Progenitor cell of endocrine pancreas (in vitro differentiated cells): Measurements from ENCODE around the gene CHFR. TPM values are rescaled to one million over a fixed set of nuclear protein-coding genes. Genes with fewer than 3 reads are reported as not detected.

Source experiments
- DNase-seq: peaks from one replicate; pipeline ENCODE4 v3.0.0; 2021; ENCODE audit warnings: low spot score; ENCODE audit not compliant: unreplicated experiment
- H3K27ac Mint-ChIP-seq: 2 replicates; pipeline ENCODE4 v1.8.0; 2021; ENCODE audit warnings: mild to moderate bottlenecking, moderate library complexity, mixed read lengths
- H3K27me3 Mint-ChIP-seq: 2 replicates; pipeline ENCODE4 v1.8.0; 2021; ENCODE audit warnings: mixed read lengths
- H3K36me3 Mint-ChIP-seq: 2 replicates; pipeline ENCODE4 v1.8.0; 2022; ENCODE audit warnings: mixed read lengths; ENCODE audit not compliant: insufficient read depth
- H3K4me1 Mint-ChIP-seq: 2 replicates; pipeline ENCODE4 v1.8.0; 2021; ENCODE audit warnings: low read depth, mixed read lengths
- H3K4me3 Mint-ChIP-seq: 2 replicates; pipeline ENCODE4 v1.8.0; 2021; ENCODE audit warnings: low read depth, mild to moderate bottlenecking, moderate library complexity, mixed read lengths
- H3K9me3 Mint-ChIP-seq: 2 replicates; pipeline ENCODE4 v1.8.0; 2021; ENCODE audit warnings: low read depth, mixed read lengths
- total RNA-seq: library from RNA; stranded (reverse); gene quantifications from 2 replicates; pipeline ENCODE4 v1.2.1, GENCODE V29; 2021
- TF ChIP-seq, protein P1 (sequence below): fragments of 200-600 bp; sonication (generic); IDR thresholded peaks from one replicate; pipeline ENCODE4 v1.5.0; 2021; ENCODE audit warnings: antibody characterized with exemption, mild to moderate bottlenecking; ENCODE audit not compliant: unreplicated experiment

Gene CHFR
- total RNA-seq, 1 donor from 2014 or later, result 51.4 TPM

DNA sequence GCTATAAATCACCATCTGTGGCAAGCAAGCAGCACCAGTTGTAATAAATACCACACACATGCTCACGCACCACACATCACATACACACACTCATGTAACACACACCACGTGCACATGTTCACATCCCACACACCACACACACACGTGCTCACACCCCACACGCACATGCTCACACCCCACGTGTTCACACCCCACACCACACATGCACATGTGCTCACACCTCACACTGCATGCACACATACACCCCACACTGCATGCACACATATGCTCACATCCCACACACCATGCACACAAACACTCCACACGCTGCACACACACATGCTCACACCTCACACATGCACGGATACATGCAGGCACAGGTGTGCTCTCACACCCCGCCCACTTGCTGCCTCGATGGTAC, 102.8 kb downstream of the CHFR start:
- H3K36me3 Mint-ChIP-seq, result peaks cover 45% of the 10 kb centered on the region
- no peak overlapping the region for H3K27ac Mint-ChIP-seq
- H3K4me1 Mint-ChIP-seq, result no peaks in the 10 kb centered on the region
- DNase-seq, result no peak
- TF ChIP-seq, protein P1, sequence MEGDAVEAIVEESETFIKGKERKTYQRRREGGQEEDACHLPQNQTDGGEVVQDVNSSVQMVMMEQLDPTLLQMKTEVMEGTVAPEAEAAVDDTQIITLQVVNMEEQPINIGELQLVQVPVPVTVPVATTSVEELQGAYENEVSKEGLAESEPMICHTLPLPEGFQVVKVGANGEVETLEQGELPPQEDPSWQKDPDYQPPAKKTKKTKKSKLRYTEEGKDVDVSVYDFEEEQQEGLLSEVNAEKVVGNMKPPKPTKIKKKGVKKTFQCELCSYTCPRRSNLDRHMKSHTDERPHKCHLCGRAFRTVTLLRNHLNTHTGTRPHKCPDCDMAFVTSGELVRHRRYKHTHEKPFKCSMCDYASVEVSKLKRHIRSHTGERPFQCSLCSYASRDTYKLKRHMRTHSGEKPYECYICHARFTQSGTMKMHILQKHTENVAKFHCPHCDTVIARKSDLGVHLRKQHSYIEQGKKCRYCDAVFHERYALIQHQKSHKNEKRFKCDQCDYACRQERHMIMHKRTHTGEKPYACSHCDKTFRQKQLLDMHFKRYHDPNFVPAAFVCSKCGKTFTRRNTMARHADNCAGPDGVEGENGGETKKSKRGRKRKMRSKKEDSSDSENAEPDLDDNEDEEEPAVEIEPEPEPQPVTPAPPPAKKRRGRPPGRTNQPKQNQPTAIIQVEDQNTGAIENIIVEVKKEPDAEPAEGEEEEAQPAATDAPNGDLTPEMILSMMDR, result no peak
- no peak overlapping the region for H3K4me3 Mint-ChIP-seq
- H3K27me3 Mint-ChIP-seq, result no peaks in the 10 kb centered on the region
- H3K9me3 Mint-ChIP-seq, result no peaks in the 10 kb centered on the region

DNA sequence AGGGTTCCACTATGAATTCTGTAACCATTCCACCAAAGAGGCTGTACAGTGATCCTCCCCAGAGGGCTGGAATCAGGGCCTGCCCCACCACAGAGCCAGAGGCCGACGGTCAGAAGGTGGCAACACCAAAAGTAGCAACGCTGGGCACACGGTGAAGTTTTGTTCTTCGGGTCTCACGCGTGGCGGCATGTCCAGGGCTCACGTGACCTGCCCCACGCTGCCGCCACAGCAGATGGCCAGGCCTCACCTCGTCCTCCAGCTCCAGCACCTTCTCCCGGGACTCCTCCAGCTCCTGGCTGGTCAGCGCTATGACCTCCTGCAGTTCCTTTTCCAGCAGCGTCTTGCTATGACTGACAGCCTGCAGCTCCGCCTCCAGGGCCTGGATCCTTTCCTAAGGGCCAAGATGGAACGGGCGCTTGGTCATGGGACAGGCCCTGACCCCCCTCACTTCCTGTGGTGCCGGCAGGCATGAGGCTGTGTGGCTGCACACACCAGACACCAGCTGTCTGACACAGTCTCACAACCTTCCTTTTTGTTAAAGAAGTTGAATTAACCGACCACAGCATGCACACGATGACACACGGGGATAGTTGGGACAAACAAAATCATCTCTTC, 103.4 kb downstream of the CHFR start:
- TF ChIP-seq, protein P1, result no peak
- Mint-ChIP-seq H3K36me3 (peaks cover 43% of the 10 kb centered on the region), H3K9me3 (no peaks in the 10 kb centered on the region), H3K4me3 (no peak overlapping the region), H3K27me3 (no peaks in the 10 kb centered on the region), H3K27ac (no peak overlapping the region), H3K4me1 (no peaks in the 10 kb centered on the region)
- no peak for DNase-seq

Other genes starting within 250 kb of the CHFR start
- gene POLE, start 200.3 kb downstream of the CHFR start, total RNA-seq, result 121 and 129 TPM in 2 replicates
- gene PXMP2, start 200.0 kb downstream of the CHFR start, total RNA-seq, result 24.4 and 25.0 TPM in 2 replicates
- 39.6 and 44.4 TPM in 2 replicates for gene PGAM5, start 176.8 kb downstream of the CHFR start, total RNA-seq
- 81.1 and 83.7 TPM in 2 replicates for gene ANKLE2, start 125.8 kb downstream of the CHFR start, total RNA-seq
- 44.6 and 47.5 TPM in 2 replicates for gene GOLGA3, start 58.7 kb downstream of the CHFR start, total RNA-seq
- 28.7 and 28.8 TPM in 2 replicates for gene ZNF605, start 68.7 kb upstream of the CHFR start, total RNA-seq
- 12.9 and 13.4 TPM in 2 replicates for gene ZNF26, start 98.8 kb upstream of the CHFR start, total RNA-seq
- 102 and 103 TPM in 2 replicates for gene ZNF84, start 149.9 kb upstream of the CHFR start, total RNA-seq
- 28.5 and 30.2 TPM in 2 replicates for gene ZNF140, start 193.3 kb upstream of the CHFR start, total RNA-seq
- 5.9 and 6.8 TPM in 2 replicates for gene ZNF891, start 242.7 kb upstream of the CHFR start, total RNA-seq
- 24.6 and 26.1 TPM in 2 replicates for gene ZNF10, start 243.0 kb upstream of the CHFR start, total RNA-seq